ENCODE data around the gene MED13.

DNA sequence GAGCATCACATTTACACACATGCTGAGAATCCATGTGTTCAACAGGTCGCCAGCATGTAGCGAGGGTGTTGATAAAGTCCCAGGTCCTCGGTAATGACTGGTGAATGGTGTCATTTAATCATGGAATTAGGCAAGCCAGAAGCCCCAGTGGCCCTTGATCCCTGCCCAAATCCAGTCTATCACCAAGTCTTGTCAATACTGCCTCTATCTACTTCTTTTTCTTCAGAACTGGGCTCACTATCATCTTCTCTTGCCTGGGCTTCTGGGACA is 31.3 kb upstream of the MED13 start:
- TF ChIP-seq, protein P1, sequence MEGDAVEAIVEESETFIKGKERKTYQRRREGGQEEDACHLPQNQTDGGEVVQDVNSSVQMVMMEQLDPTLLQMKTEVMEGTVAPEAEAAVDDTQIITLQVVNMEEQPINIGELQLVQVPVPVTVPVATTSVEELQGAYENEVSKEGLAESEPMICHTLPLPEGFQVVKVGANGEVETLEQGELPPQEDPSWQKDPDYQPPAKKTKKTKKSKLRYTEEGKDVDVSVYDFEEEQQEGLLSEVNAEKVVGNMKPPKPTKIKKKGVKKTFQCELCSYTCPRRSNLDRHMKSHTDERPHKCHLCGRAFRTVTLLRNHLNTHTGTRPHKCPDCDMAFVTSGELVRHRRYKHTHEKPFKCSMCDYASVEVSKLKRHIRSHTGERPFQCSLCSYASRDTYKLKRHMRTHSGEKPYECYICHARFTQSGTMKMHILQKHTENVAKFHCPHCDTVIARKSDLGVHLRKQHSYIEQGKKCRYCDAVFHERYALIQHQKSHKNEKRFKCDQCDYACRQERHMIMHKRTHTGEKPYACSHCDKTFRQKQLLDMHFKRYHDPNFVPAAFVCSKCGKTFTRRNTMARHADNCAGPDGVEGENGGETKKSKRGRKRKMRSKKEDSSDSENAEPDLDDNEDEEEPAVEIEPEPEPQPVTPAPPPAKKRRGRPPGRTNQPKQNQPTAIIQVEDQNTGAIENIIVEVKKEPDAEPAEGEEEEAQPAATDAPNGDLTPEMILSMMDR (IDR thresholded peaks at IDR 0.05; ENCODE audit: insufficient read depth, low read length) = no peak
- no peak for TF ChIP-seq GABPA (IDR thresholded peaks at IDR 0.05; ENCODE audit: low read depth)
- no peak for TF ChIP-seq POLR2AphosphoS5 (IDR thresholded peaks at IDR 0.05; ENCODE audit: low read depth)

Measured in HL-60 (cell line).